Transverse colon (tissue), 3 donors: ENCODE data around the gene ARHGEF16.

Experiments used
- POLR2A ChIP-seq: fragments of 450-650 bp; IDR thresholded peaks from one replicate; pipeline ENCODE4 v1.6.1; 2016; ENCODE audit warnings: antibody characterized with exemption, mild to moderate bottlenecking, moderate library complexity
- TF ChIP-seq, protein P1 (sequence below), 5 experiments: fragments of 200-600 bp in 3 of 5; fragments of 450-650 bp in 2 of 5; sonication (generic) in 3 of 5; IDR thresholded peaks; 1 replicate in 2 of 5; 2 replicates in 3 of 5; pipeline ENCODE4 v1.5.1; 2016 to 2017; ENCODE audit warnings: antibody characterized with exemption in 5 of 5, inconsistent platforms in 3 of 5, mild to moderate bottlenecking in 2 of 5, moderate library complexity in 1 of 5

DNA sequence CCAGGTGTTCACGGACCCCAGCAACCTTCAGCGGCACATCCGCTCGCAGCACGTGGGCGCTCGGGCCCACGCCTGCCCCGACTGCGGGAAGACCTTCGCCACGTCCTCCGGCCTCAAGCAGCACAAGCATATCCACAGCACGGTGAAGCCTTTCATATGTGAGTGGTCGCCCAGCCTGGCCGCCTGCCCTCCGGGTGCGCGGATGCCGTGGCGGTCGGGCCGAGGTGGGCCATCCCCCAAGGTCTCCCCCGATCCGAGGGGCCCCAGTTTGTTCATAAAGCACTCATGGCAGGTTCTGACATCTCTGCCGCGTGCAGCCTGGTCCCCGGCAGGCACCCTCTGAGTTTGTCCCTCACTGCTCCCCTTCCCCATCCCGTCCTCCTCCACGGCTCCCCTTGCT, 49.0 kb upstream of the ARHGEF16 start:
- no peak for TF ChIP-seq POLR2A
- TF ChIP-seq, protein P1, sequence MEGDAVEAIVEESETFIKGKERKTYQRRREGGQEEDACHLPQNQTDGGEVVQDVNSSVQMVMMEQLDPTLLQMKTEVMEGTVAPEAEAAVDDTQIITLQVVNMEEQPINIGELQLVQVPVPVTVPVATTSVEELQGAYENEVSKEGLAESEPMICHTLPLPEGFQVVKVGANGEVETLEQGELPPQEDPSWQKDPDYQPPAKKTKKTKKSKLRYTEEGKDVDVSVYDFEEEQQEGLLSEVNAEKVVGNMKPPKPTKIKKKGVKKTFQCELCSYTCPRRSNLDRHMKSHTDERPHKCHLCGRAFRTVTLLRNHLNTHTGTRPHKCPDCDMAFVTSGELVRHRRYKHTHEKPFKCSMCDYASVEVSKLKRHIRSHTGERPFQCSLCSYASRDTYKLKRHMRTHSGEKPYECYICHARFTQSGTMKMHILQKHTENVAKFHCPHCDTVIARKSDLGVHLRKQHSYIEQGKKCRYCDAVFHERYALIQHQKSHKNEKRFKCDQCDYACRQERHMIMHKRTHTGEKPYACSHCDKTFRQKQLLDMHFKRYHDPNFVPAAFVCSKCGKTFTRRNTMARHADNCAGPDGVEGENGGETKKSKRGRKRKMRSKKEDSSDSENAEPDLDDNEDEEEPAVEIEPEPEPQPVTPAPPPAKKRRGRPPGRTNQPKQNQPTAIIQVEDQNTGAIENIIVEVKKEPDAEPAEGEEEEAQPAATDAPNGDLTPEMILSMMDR (IDR thresholded peaks at IDR 0.05) = no peak
